CD4-positive, alpha-beta T cell treated with Interleukin-2 at 100 ng/mL for 4 hours (primary cell): Measurements from ENCODE around the gene PSMB10.
A peak's percentile ranks its signal among the peaks of the same experiment; 100 is the strongest.
"Not testable (repeated sequence)": the region's sequence is repeated elsewhere in the genome, so short reads cannot be mapped to it uniquely, and the experiment has no call there.

Experiments
- DNase-seq: peaks from one replicate; pipeline ENCODE4 v3.0.0-alpha.2; 2020; ENCODE audit warnings: low spot score

Gene PSMB10

DNA sequence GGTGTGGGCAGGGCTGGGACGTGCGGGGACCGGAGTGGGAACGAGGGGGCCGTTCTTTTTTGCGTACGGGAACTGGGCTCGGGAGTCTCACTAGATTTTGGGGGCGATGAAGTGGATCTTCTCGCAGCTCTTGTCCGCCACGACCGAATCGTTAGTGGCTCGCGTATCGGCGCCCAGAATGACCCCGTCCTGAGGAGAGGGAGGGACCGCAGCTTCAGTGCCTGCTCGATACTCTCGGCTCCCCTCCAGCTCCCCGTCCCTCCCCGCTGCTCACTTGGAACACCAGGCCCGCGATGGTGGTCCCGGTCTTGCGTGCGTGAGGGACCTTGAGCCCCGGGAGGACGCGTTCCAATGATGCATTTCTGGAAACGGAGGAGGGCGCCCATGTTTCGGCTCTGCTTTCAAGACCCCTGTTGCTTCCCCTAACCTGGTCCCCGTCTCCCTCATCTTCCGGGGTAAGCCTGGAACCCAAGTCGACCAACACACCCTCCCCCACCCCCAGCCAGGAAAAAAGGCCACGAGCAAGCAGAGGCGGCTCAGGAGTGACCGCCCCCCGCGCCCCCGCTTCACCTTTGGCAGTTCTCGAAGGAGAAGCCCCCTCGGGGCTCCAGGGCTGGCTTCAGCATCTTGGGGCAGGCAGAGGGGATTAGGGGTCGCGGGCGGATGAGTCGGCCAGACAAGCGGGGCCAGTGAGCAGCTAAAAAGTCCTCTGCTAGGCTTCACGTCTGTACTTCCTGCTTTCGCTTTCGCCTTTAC, at the start of gene PSMB10:
PSMB10 (minus strand) TSS at position 727 of the 756 bp plus-strand sequence; CDS start at position 626, 101 bp downstream.
- peak; percentile 31 for DNase-seq

DNA sequence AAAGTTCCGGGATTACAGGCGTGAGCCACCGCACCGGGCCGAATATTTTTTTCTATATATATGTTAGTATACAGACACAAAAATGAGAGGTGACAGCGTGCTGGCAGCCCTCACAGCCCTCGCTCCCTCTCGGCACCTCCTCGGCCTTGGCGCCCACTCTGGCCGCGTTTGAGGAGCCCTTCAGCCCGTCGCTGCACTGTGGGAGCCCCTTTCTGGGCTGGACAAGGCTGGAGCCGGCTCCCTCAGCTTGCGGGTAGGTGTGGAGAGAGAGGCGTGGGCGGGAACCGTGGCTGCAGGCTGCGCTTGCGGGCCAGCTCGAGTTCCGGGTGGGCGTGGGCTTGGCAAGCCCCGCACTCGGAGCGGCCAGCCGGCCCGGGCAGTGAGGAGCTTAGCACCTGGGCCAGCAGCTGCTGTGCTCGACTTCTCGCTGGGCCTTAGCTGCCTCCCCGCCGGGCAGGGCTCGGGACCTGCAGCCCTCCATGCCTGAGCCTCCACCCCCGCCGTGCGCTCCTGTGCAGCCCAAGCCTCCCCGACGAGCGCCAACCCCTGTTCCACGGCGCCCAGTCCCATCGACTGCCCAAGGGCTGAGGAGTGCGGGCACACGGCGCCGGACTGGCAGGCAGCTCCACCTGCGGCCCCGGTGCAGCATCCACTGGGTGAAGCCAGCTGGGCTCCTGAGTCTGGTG, 45.5 kb upstream of the PSMB10 start:
- DNase-seq, result no peak

DNA sequence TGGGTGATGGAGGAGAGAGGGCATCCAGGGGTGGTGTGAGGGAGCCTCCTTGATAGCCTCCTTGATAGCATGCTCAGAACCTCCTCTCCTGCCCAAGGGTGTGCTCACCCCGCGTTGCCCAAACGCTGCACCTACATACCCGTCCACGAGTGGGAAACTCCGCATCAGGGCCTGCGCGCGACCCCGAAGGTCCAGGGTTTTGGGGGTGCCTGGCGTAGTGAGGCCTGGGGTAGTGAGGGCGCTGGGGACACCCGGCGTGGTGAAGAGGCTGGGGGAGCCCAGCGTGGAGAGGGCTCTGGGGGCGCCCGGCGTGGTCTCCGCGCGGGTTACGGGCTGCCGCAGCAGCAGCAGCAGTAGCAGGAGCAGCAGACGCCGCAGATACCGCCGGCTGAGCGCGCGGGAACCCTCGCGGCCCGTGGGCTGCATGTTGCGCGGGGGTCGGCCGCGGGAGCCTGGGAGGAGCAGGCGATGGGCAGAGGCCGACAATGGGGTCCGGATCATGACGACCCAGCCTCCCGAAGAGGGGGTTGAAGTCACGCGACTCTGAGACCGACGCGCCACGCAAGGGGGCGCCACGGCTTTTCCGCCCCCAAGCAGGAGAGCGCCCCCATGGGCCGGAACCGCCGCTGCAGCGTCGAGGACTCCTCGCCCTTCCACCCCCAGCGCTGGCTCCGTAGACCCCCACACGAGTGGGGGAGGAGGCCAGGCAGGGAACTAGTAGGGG, 43.5 kb upstream of the PSMB10 start, which contains the start of gene DPEP3:
DPEP3 (minus strand) TSS at position 545 of the 724 bp plus-strand sequence; CDS start at position 426, 119 bp downstream.
- no peak for DNase-seq

DNA sequence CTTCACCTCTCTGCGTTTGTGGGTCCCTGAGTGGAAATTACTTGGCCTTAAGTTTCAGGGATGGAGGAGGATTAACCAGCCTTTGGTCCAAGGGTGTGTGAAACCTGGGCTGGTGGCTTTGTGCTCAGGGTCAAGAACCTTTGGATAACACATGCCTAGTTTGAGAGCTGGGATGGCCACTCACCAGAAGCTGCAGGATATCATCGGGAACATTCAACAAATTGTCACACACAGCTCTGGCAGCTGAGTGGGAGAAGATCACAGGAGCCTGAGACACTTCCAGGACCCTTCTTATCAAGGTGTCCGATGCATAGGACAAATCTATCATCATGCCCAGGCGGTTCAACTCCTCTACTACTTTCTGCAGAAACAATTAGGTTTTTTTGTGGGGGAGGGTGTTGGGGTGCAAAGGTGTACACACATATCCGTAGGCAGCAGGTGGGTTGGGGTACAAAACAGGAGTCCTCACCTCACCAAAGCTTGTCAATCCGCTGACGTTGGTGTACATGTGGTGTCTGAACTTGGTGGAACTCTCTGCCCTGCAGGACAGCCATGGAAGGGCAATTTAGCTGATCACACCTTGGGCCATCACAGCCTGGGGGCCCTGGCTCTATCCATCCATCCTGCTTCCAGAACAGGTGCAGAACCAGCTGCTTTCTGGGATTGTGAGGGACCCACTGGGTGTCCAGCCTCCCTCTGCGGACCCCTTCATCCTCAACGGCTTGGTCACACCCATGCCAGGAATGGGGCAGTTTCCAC, 41.0 kb upstream of the PSMB10 start:
- DNase-seq, result no peak

DNA sequence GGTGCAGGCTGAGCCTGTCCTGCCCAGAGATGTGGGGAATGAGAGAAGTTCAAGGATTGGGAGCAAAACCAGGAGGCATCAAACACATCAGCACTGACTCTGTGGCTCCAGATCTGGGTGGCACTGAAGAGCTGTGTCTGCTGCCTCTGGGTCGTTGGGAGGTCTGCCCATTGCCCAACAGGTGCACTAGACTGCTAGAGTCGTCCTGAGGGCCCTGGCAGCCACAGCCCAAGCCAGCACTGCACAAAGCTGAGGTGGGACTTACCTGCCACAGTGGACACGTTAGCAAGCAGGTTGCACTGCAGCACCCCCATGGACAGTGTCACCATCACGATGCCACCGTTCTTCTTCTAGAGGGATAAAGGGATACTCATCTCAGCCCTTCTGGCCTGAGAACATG, 40.4 kb upstream of the PSMB10 start:
- DNase-seq, result no peak

DNA sequence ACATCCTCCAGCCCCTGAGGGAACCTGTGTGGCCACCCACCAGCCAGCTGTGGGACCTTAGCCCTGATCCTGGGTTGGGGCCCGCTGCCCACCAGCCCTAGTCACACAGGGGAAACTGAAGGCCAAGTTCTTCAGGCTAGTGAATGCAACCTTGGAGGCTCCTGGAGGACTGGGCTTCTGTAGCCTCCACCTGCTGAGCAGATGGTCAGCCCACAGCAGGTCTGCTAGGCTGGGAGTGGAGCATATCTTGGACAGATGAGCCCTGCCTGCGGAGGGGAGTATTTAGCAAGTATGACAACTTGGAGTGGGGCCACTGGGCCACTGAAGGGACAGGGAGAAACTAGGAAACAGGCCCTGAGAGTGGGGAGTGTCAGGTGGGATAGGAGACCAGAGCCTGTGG, 39.6 kb upstream of the PSMB10 start:
- DNase-seq, result no peak

DNA sequence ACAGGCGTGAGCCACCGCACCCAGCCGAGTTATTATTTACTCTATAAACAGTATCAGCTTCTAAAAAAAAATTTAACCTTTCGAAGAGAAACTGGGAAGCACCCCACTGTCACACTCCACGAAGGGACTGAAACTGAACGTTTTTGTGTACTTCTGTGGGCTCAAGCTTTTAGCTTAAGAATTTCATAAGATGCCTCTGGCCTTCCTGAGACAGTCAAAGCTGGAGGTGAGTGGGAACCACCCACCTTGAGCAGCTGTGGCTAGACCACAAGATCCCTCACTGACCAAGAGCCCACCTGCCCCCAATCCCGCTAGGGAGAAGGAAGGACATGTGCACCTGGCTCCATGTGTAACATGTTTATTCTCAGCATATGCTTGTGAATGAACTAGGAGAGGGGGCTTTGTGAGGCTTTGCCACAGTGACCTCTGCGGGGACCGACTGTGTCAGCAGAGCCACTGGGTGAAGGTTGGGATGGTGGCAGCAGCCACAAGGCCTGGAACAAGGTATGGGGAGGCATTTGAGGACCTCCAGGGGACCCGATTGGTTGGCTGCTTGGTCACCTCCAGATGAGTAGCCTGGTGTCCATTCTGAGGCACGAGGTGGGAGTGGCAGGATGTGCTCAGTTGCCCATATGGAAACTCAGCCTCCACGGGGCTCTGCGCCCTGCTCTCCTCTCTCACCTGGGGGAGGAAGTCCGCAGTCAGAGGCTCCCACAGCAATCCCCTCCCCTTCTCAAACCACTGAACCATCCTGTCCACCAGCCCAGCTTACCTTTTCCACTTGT, 38.9 kb upstream of the PSMB10 start:
- DNase-seq, result no peak

DNA sequence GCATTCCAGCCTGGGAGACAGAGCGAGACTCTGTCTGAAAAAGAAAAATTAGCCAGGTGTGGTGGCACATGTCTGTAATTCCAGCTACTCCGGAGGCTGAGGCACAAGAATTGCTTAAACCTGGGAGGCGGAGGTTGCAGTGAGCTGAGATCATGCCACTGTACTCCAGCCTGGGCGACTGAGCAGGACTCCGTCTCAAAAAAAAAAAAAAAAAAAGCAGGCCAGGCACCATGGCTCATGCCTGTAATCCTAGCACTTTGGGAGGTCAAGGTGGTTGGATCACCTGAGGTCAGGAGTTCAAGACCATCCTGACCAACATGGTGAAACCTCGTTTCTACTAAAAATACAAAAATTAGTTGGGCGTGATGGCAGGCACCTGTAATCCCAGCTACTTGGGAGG, 35.6 kb upstream of the PSMB10 start:
- DNase-seq, result not testable (repeated sequence)

DNA sequence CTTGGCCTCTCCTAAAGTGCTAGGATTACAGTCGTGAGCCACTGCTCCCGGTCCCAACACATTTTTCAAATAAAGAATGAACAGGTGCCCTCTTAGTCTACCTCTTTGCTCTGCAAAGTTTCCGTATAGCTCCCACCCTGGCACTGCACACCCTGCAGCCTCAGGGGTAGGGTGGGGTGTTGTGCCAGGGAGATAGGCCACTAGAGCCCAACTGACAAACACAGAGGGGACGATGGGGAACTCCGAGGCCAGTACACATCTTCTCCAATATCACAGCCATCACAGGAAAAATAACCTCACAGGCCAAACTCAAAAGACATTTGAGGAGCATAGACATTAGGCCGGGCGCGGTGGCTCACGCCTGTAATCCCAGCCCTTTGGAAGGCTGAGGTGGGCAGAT, 34.5 kb upstream of the PSMB10 start:
- DNase-seq, result no peak

DNA sequence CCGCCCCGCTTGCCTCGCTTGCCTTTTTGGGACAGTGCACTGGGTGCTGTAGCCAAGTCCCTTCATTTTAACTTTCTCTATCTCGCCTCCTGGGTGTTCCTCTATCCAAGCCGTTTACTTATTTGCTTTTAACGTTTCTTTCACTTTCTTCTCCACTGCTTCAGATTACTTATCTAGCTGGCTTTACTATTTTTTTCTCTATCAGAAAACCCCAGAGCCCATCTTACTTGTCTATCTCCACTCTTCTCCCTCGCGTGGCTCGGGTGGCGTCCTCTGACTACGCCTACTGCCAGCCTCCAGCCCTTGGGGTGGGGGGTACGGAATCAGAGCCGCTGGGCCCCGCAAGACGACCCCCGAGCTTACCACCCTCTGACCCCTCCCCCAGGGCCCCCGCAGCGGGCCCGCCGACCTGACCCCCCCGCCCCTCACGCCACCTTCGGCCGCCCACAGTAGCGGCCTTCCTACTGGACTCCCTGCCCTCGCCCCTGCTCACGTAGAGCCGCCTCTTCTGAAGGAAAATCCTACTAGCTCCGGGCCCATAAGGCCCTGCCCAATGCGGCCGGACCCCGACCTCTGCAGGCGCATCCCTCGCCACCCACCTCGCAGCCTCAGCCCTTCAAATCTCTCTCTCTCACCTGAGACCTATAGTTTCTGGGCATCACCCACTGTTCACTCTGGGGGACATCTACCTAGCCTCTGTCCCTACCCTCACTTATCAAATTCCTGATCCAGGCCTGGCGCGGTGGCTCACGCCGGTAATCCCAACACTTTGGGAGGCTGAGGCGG, 32.8 kb upstream of the PSMB10 start:
- peak; percentile 9 for DNase-seq

DNA sequence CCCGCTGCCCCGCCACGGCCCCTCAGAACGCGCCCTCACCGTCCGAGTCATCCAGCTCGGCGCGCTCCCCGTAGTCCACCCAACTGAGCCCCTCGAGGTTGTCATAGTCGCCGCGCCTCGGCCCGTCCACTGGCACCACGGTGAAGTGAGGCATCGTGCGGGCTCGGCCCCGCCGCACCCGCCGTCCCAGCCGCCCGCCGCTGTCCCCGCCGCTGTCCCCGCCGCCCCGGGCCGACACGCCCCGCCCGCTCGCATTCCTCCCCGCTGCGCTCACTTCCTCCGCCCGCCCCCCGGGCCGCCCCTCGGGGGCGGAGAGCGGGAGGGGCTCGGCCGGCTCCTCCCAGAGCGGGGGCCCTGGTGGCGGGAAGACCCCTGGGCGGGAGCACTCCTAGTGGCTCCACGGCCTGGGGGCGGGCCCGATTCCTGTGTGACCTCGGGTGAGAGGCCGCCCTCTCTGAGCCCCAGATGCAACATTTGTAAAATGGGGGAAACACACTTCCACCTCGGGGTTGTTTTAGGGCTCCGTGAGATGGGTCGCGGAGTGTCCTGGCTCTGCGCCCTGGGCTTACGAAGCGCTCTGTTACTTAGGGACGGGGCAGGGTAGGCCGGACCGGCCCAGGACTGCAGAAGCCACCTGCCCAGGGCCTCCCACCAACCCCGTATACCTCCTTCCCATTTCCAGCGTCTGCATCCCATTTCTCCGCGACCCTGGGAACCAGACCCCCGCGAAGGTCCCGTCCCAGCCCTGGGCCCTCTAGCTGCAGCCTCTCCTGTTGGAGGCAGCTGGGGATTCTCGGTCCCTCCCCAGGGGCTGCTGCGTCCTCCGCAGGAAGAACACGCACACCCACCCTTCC, 32.0 kb upstream of the PSMB10 start, which contains the start of gene SLC12A4:
SLC12A4 (minus strand) TSS at position 238 of the 854 bp plus-strand sequence; CDS start at position 154, 84 bp downstream.
- peak; percentile 82 for DNase-seq

DNA sequence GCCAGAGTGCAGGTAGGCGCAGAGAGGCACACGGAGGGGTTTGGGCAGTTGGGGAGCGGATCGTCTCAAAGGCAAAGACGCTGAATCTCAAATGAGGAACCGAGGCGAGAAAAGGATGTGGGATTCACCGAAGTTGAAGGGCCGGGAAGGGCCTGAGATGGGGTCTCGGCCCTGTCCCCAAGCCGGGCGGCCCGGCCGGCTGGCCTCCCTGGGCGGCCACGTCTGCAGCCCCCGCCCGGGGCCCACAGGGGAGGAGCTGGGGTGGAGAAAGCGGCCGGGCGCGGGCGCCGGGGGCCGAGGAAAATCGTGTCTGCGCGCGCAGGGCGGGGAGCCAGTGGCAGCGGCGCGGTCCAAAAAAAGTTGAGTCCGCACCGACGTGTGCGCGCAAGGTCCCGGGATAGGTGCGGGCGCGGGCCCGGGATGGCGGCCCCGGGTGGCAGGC, 31.3 kb upstream of the PSMB10 start:
- peak; percentile 8 for DNase-seq

DNA sequence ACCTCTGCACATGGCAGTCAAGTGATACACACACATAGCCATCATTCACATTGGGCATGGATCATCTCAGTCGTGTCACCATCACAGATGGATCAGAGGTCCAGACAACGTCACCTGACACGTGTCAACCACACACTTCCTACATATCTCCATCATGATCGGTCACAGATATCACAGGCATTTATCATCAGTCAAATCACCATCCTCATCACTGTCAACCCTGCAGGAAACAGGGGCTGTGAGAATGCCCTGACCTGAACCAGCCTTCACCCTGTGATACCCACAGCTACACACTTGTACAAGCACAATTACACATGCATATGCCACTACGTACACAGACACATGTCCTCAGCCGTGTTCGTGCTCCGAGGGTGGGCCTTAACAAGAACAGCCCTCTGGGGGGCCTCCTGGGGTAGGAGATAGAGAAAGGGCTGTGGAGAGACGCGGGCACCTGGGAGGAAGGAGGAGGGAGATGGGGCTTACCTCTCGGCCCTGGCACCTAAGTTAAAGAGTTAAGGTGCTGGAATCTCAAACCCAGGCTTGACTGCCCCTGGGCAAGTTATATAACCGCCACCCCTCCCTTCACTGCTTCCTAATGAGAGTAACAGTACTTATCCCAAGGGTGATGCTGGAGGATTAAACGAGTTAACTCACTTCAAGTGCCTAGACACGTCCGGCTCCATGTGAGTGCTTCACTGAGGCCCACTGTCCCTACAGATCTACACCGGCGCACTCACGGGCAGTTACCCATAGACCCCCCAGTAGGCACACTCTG, 30.7 kb upstream of the PSMB10 start:
- DNase-seq, result peak; percentile 31

DNA sequence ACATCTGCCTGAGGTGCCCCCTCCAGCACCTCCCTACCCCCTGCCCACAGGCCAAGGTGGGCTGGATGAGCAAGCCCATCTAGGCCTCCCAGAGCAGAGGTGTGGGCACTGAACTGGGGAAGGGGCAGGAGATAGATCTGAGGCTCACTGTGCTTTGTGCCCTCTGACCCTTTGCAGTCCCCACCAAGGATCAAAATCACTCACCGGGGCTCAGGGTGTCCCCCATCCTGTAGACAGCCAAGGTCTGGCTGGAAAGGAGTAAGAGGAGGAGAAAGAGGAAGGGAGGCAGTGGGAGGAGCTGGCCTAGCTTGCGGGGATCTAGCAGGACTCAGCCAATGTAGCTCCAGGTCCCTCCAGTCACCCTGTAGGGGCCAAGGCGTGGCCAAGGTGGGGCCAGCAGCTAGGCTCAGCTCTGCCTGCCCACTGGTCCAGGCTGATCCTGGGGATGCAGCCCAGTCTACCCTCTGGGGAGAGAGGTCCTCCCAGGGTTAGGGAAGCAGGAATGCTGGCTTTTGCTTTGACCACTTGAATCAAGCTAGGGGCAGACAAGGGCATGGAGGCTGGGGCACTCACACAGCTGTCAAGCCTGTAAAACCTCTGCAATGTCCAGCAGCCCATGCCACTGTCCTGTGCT, 30.0 kb upstream of the PSMB10 start:
- DNase-seq, result no peak

DNA sequence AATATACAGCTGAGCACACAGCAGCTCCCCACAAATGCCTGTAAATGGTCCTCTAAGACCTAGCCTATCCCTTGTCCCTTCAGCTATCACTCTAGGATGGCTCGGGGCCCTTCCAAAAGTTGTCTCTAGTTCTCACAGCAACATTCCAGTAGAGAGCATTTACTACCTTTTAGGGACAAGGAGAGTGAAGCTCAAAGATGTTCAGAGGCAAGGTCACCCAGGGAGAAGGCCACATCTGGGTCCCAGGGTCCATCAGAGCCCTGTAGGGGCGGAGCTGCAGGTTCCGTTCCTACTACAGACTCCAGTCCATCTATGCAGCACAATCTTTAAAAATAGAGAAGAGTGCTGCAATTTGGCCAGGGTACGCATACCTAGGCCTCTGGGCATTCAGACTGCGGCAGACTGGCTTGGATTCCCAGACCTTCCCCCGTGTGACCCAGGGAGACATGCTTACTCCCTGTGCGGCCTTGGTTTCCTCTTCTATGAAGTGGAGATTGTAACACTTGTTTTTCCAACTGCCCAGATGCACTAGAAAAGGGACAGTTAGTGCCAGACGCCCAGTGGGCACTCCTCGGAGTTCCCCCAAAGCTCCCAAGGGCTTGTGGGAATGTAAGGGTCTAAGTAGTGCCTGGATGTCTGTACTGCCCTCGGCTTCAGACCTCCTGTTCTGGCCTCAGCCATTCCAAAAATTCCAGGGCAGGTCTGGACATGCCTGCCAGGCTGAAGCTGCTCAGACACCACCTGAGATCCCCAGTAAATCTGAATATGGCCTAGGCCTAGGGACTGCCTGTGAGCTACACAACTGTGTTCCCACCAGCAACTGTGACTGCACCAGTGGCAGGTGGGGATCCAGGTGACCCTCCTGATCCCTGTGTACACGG, 29.3 kb upstream of the PSMB10 start:
- DNase-seq, result no peak

DNA sequence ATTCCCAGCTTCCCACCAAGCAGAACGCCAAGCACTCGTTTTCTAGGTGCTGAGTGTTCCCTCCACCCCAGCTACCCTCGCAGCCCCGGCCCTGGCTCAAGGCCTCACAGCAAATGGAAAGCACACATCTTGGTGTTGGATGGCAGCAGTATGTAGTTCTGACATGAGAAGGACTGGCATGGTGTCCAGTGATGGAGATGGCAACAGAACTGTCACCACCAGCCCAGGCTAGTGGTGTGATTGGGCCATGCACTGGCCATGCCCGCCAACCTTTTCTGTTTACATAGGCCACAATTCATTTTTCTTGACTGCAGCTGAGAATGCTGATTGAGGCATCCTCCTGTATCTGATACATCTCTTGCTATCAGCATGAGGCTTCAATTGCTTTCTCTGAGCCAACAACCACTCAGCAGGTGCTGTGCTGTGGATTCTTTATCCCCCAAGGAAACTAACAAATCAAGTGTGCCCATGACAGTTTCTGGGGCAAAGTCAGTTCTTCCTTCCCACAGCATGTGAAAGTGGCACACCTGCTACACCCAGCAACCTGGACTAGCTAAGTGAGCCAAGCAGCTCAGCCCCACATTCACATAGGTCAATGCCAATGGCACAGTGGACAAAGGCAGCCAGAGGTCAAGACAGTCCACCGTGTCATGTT, 28.0 kb upstream of the PSMB10 start:
- no peak for DNase-seq
